Kidney glomerular epithelial cell (primary cell): Measurements from ENCODE around the gene RDX.
"Not testable (repeated sequence)": the region's sequence is repeated elsewhere in the genome, so short reads cannot be mapped to it uniquely, and the experiment has no call there.

Experiments
- DNase-seq: peaks from one replicate; lab custom pipeline; 2025; lab: John Stamatoyannopoulos, UW

RDX gene

GRCh38 chr11:110296226-110297075 lies at the start of gene RDX:
TSS of gene RDX (minus strand) at chr11:110296614. CDS start at chr11:110279692, 16,922 bp downstream.
- peak; percentile 85 for DNase-seq

GRCh38 chr11:110345743-110346142 lies 49.3 kb upstream of the RDX start:
- no peak for DNase-seq

- no peak for DNase-seq
Measured at GRCh38 chr11:110340436-110340835, 44.0 kb upstream of the RDX start.

GRCh38 chr11:110339456-110340250 lies 43.2 kb upstream of the RDX start:
- DNase-seq = no peak

GRCh38 chr11:110338684-110339083 lies 42.3 kb upstream of the RDX start:
- no peak for DNase-seq

GRCh38 chr11:110337570-110338193 lies 41.3 kb upstream of the RDX start:
- no peak for DNase-seq

- DNase-seq = no peak
Measured at GRCh38 chr11:110336054-110336453, 39.6 kb upstream of the RDX start.

GRCh38 chr11:110335358-110335757 lies 38.9 kb upstream of the RDX start:
- DNase-seq = peak; percentile 23

GRCh38 chr11:110331626-110332025 lies 35.2 kb upstream of the RDX start:
- DNase-seq = no peak

GRCh38 chr11:110329445-110329844 lies 33.0 kb upstream of the RDX start:
- DNase-seq = no peak

- no peak for DNase-seq
Measured at GRCh38 chr11:110327508-110327907, 31.1 kb upstream of the RDX start.

GRCh38 chr11:110323786-110324185 lies 27.4 kb upstream of the RDX start:
- no peak for DNase-seq

- DNase-seq = no peak
Measured at GRCh38 chr11:110319501-110319900, 23.1 kb upstream of the RDX start.

- no peak for DNase-seq
Measured at GRCh38 chr11:110318638-110319404, 22.4 kb upstream of the RDX start.

GRCh38 chr11:110317516-110317932 lies 21.1 kb upstream of the RDX start:
- DNase-seq = peak; percentile 13

GRCh38 chr11:110314366-110315095 lies 18.1 kb upstream of the RDX start:
- no peak for DNase-seq

- no peak for DNase-seq
Measured at GRCh38 chr11:110312670-110313069, 16.3 kb upstream of the RDX start.

- DNase-seq = no peak
Measured at GRCh38 chr11:110311783-110312579, 15.6 kb upstream of the RDX start.

- no peak for DNase-seq
Measured at GRCh38 chr11:110308071-110308470, 11.7 kb upstream of the RDX start.

- not testable (repeated sequence) for DNase-seq
Measured at GRCh38 chr11:110306019-110306388, 9.6 kb upstream of the RDX start.
